Endodermal cell (in vitro differentiated cells): ENCODE data around the gene SYNDIG1. TPM values are rescaled to one million over a fixed set of nuclear protein-coding genes. Genes with fewer than 3 reads are reported as not detected.

Source experiments
- DNase-seq: peaks from one replicate; pipeline ENCODE4 v3.0.0-alpha.2; 2017
- H3K27ac ChIP-seq: 2 replicates; pipeline ENCODE4 v1.5.1; 2013; ENCODE audit warnings: mild to moderate bottlenecking, low read depth, low read length, moderate library complexity
- H3K27me3 ChIP-seq: 2 replicates; pipeline ENCODE4 v1.6.1; 2013; ENCODE audit warnings: mild to moderate bottlenecking, low read length, moderate library complexity; ENCODE audit not compliant: insufficient read depth, control insufficient read depth, poor library complexity, severe bottlenecking
- H3K36me3 ChIP-seq: 2 replicates; pipeline ENCODE4 v1.7.0; 2013; ENCODE audit warnings: mild to moderate bottlenecking, low read length, moderate library complexity; ENCODE audit not compliant: control insufficient read depth, insufficient read depth
- H3K4me1 ChIP-seq: one replicate; pipeline ENCODE4 v1.7.0; 2013; ENCODE audit warnings: low read length; ENCODE audit not compliant: control insufficient read depth, insufficient read depth
- H3K4me3 ChIP-seq: 2 replicates; pipeline ENCODE4 v1.5.1; 2013; ENCODE audit warnings: mild to moderate bottlenecking, low read length, moderate library complexity
- H3K9ac ChIP-seq: 2 replicates; pipeline ENCODE4 v1.6.1; 2013; ENCODE audit warnings: mild to moderate bottlenecking, low read length, moderate library complexity; ENCODE audit not compliant: poor library complexity, severe bottlenecking; ENCODE audit errors: extremely low read depth
- H3K9me3 ChIP-seq: 2 replicates; pipeline ENCODE4 v1.6.1; 2013; ENCODE audit warnings: mild to moderate bottlenecking, low read length, moderate library complexity; ENCODE audit not compliant: control insufficient read depth
- H3K27ac Mint-ChIP-seq: 2 replicates; pipeline ENCODE4 v1.8.0; 2020; ENCODE audit warnings: mixed read lengths
- H3K27me3 Mint-ChIP-seq: 2 replicates; pipeline ENCODE4 v1.8.0; 2021; ENCODE audit warnings: mild to moderate bottlenecking, mixed read lengths; ENCODE audit not compliant: insufficient read depth
- H3K36me3 Mint-ChIP-seq: 2 replicates; pipeline ENCODE4 v1.8.0; 2020; ENCODE audit warnings: low read depth, mixed read lengths
- H3K4me1 Mint-ChIP-seq: 2 replicates; pipeline ENCODE4 v1.8.0; 2020; ENCODE audit warnings: mixed read lengths
- H3K4me3 Mint-ChIP-seq: 2 replicates; pipeline ENCODE4 v1.8.0; 2020; ENCODE audit warnings: mild to moderate bottlenecking, moderate library complexity, mixed read lengths
- H3K9me3 Mint-ChIP-seq: 2 replicates; pipeline ENCODE4 v1.8.0; 2020; ENCODE audit warnings: mild to moderate bottlenecking, mixed read lengths
- WGBS, 2 experiments: methylation state at CpG; one replicate each; pipeline versions ENCODE4 v1.1.5 to v1.1.7; 2013; ENCODE audit warnings: missing lambda C conversion rate in 2 of 2, mixed read lengths in 1 of 2; ENCODE audit not compliant: insufficient coverage in 1 of 2, insufficient read length in 1 of 2; 5-methylcytosine and 5-hydroxymethylcytosine counted together
- total RNA-seq, 2 donors: library from RNA; stranded (reverse); fragmentation: NEBNext Ultra II Directional in 1 of 2; extraction: Animal tissue kit (Norgen Biotek cat#: 25700) in 1 of 2; gene quantifications; 2 replicates in 1 of 2; 3 replicates in 1 of 2; pipeline ENCODE4 v1.2.1, GENCODE V29; 2021
- TF ChIP-seq, protein P1 (sequence below): fragments of 200-600 bp; sonication (generic); conservative IDR thresholded peaks from 2 replicates; pipeline ENCODE4 v1.5.0; 2021; ENCODE audit warnings: antibody characterized with exemption, mild to moderate bottlenecking

SYNDIG1 gene
- total RNA-seq, 2 donors from 2014 or later, result 5.5 to 6.8 TPM

- Mint-ChIP-seq H3K4me1 (peaks cover 14% of the 10 kb centered on the region), H3K27me3 (peaks cover 53% of the 10 kb centered on the region), H3K4me3 (no peak overlapping the region), H3K36me3 (no peaks in the 10 kb centered on the region), H3K9me3 (no peaks in the 10 kb centered on the region), H3K27ac (no peak overlapping the region)
- Histone ChIP-seq H3K4me3 (no peak overlapping the region), H3K4me1 (peaks cover 4% of the 10 kb centered on the region), H3K27me3 (peaks cover 12% of the 10 kb centered on the region), H3K36me3 (no peaks in the 10 kb centered on the region), H3K27ac (no peak overlapping the region), H3K9ac (no peak overlapping the region), H3K9me3 (no peaks in the 10 kb centered on the region)
- peak; percentile 32 for DNase-seq
- TF ChIP-seq, protein P1, sequence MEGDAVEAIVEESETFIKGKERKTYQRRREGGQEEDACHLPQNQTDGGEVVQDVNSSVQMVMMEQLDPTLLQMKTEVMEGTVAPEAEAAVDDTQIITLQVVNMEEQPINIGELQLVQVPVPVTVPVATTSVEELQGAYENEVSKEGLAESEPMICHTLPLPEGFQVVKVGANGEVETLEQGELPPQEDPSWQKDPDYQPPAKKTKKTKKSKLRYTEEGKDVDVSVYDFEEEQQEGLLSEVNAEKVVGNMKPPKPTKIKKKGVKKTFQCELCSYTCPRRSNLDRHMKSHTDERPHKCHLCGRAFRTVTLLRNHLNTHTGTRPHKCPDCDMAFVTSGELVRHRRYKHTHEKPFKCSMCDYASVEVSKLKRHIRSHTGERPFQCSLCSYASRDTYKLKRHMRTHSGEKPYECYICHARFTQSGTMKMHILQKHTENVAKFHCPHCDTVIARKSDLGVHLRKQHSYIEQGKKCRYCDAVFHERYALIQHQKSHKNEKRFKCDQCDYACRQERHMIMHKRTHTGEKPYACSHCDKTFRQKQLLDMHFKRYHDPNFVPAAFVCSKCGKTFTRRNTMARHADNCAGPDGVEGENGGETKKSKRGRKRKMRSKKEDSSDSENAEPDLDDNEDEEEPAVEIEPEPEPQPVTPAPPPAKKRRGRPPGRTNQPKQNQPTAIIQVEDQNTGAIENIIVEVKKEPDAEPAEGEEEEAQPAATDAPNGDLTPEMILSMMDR, result no peak
- WGBS, 2 experiments, result 86 to 100% methylated on average over 4 to 8 of the region's 8 CpGs
Observed at GRCh38 chr20:24615353-24615752, 145.9 kb downstream of the SYNDIG1 start.

DNA sequence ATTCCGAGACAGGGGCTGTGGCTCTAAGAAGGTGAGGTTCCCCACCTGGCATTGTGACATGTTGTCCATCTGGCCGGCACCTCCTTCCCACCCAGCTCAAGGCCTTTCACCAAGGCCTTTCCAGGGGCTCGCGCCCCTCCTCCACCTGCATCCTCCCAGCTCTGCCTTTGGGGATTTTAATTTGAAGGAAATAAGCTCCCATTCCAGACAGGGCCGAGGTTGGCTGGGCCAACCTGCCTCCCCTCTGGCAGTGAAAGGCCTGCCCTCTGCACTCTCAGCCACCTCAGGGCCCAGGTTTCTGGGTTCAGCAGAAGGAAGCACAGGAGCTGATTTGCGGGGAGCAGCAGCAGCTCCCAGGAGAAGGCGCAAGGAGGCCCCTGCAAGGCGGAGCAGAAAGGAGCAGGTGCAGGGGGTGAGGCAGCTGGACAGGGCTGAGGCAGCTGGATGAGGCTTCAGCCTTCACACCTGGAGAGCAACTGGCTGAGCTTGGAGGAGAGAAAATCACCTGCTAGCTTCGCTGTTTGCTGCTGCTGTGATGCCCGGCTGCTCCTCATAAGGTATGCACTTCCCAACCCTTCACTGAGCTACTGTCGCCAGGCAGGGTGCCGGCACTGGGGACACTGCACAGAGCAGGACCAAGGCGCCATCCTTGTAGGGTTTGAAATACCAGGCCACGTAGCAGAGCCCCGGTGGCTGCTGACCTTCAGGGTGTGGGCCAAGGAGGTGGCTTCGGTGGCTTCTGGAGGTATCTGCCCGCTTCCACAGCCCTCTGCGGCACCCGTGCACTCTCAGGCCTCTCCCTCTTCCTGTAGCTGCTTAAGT lies 147.0 kb downstream of the SYNDIG1 start:
- 92 to 96% methylated on average over 15 to 19 of the region's 19 CpGs for WGBS, 2 experiments
- DNase-seq, result no peak
- TF ChIP-seq, protein P1, result no peak
- peaks cover 12% of the 10 kb centered on the region for H3K27me3 ChIP-seq
- no peaks in the 10 kb centered on the region for H3K9me3 ChIP-seq
- H3K4me1 ChIP-seq, result no peaks in the 10 kb centered on the region
- Mint-ChIP-seq H3K36me3 (no peaks in the 10 kb centered on the region), H3K9me3 (no peaks in the 10 kb centered on the region), H3K27me3 (peaks cover 44% of the 10 kb centered on the region), H3K27ac (no peak overlapping the region), H3K4me3 (no peak overlapping the region), H3K4me1 (peaks cover 9% of the 10 kb centered on the region)
- H3K36me3 ChIP-seq, result no peaks in the 10 kb centered on the region
- no peak overlapping the region for H3K9ac ChIP-seq
- no peak overlapping the region for H3K27ac ChIP-seq
- H3K4me3 ChIP-seq, result no peak overlapping the region

GRCh38 chr20:24617080-24617432 lies 147.6 kb downstream of the SYNDIG1 start:
- H3K27me3 Mint-ChIP-seq, result peaks cover 38% of the 10 kb centered on the region
- H3K36me3 Mint-ChIP-seq, result no peaks in the 10 kb centered on the region
- Histone ChIP-seq H3K4me3 (no peak overlapping the region), H3K9me3 (no peaks in the 10 kb centered on the region), H3K27me3 (peaks cover 12% of the 10 kb centered on the region), H3K9ac (no peak overlapping the region), H3K36me3 (no peaks in the 10 kb centered on the region), H3K4me1 (no peaks in the 10 kb centered on the region), H3K27ac (no peak overlapping the region)
- 84 to 90% methylated on average over 3 to 13 of the region's 13 CpGs for WGBS, 2 experiments
- TF ChIP-seq, protein P1, result no peak
- peak; percentile 41 for DNase-seq
- H3K4me3 Mint-ChIP-seq, result no peak overlapping the region
- no peaks in the 10 kb centered on the region for H3K9me3 Mint-ChIP-seq
- no peak overlapping the region for H3K27ac Mint-ChIP-seq
- H3K4me1 Mint-ChIP-seq, result peaks cover 12% of the 10 kb centered on the region
